WTC11 (cell line): ENCODE results near the gene UBN1.

Experiments
- ATF1 ChIP-seq: sonication (generic); formaldehyde crosslinking; IDR thresholded peaks from 2 replicates; pipeline ENCODE4 v1.8.1; 2023; ENCODE audit warnings: mild to moderate bottlenecking, moderate library complexity, missing genetic modification reagents
- ELF4 ChIP-seq: sonication (generic); formaldehyde crosslinking; IDR thresholded peaks from 2 replicates; pipeline ENCODE4 v1.8.1; 2022; ENCODE audit warnings: low read depth, mild to moderate bottlenecking, moderate library complexity, missing genetic modification reagents
- ETV6 ChIP-seq: sonication (generic); formaldehyde crosslinking; IDR thresholded peaks from 2 replicates; pipeline ENCODE4 v1.8.1; 2022; ENCODE audit warnings: mild to moderate bottlenecking, missing genetic modification reagents
- GRHL2 ChIP-seq: fragments of 250-450 bp; sonication (Bioruptor Pico); IDR thresholded peaks from 2 replicates; pipeline ENCODE4 v1.8.0; 2022; ENCODE audit warnings: mild to moderate bottlenecking, moderate library complexity; ENCODE audit not compliant: insufficient replicate concordance, severe bottlenecking
- NFYB ChIP-seq: sonication (generic); formaldehyde crosslinking; conservative IDR thresholded peaks from 2 replicates; pipeline ENCODE4 v1.8.0; 2022; ENCODE audit warnings: low read depth, missing genetic modification reagents
- NR1H2 ChIP-seq: sonication (generic); formaldehyde crosslinking; IDR thresholded peaks from 2 replicates; pipeline ENCODE4 v1.9.0; 2021; ENCODE audit warnings: mild to moderate bottlenecking, moderate library complexity, missing genetic modification reagents
- NR2C2 ChIP-seq: sonication (generic); formaldehyde crosslinking; IDR thresholded peaks from 2 replicates; pipeline ENCODE4 v1.8.0; 2022; ENCODE audit warnings: mild to moderate bottlenecking, missing genetic modification reagents
- TCF7 ChIP-seq: sonication (generic); formaldehyde crosslinking; IDR thresholded peaks from 2 replicates; pipeline ENCODE4 v1.8.0; 2022; ENCODE audit warnings: mild to moderate bottlenecking, low read depth, missing genetic modification reagents, moderate library complexity
- ZNF121 ChIP-seq: sonication (generic); formaldehyde crosslinking; IDR thresholded peaks from 2 replicates; pipeline ENCODE4 v1.8.0; 2023; ENCODE audit warnings: missing genetic modification reagents
- TF ChIP-seq, protein P1 (sequence below): sonication (generic); formaldehyde crosslinking; IDR thresholded peaks from 2 replicates; pipeline ENCODE4 v1.8.0; 2022; ENCODE audit warnings: mild to moderate bottlenecking, missing genetic modification reagents
- TF ChIP-seq, protein P2 (sequence below): fragments of 200-600 bp; IDR thresholded peaks from 2 replicates; pipeline ENCODE4 v1.8.0; 2022; ENCODE audit warnings: antibody characterized with exemption
- TF ChIP-seq, protein P3 (sequence below): sonication (generic); formaldehyde crosslinking; IDR thresholded peaks from 2 replicates; pipeline ENCODE4 v1.8.1; 2023; ENCODE audit warnings: mild to moderate bottlenecking, missing genetic modification reagents, moderate library complexity
- TF ChIP-seq, protein P4 (sequence below): sonication (generic); formaldehyde crosslinking; conservative IDR thresholded peaks from 2 replicates; pipeline ENCODE4 v1.8.1; 2022; ENCODE audit warnings: mild to moderate bottlenecking, missing genetic modification reagents

DNA sequence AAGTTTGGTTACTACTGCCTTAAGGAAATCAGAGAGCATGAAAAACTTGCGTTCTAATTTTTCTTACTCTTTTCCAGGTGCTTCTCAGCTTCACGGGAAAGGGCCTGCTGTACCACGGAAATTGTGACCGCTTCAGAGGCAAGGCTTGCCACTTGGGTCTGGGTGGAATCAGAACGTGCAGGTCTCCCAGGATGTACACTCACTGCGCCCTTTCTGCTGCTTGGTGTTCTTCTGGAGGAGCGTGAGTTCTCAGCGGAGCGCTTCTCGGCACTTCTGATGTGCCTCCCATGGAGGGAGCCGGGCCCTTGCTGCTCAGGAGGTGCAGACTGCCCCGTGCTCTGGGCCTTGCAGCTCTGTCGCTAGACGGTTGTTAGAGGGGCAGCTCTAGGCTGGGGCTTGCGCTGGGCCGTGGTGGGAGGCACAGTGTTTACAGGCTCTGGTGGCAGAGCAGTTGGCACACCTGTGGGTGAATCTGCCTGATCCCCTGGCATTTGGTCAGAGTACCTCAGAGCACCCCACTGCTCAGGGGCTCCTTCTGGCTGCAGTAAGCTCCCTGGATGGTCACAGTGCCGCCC lies 32.8 kb downstream of the UBN1 start:
- TF ChIP-seq ZNF121 (CRISPR knock-in tag) (no peak), ELF4 (CRISPR knock-in tag) (no peak), ATF1 (CRISPR knock-in tag) (no peak), ETV6 (CRISPR knock-in tag) (no peak), TCF7 (CRISPR knock-in tag) (no peak), NFYB (no peak), NR1H2 (no peak), GRHL2 (CRISPR knock-in tag) (no peak), NR2C2 (CRISPR knock-in tag) (no peak)
- TF ChIP-seq, protein P1, sequence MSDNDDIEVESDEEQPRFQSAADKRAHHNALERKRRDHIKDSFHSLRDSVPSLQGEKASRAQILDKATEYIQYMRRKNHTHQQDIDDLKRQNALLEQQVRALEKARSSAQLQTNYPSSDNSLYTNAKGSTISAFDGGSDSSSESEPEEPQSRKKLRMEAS (CRISPR knock-in tag), result no peak
- TF ChIP-seq, protein P2, sequence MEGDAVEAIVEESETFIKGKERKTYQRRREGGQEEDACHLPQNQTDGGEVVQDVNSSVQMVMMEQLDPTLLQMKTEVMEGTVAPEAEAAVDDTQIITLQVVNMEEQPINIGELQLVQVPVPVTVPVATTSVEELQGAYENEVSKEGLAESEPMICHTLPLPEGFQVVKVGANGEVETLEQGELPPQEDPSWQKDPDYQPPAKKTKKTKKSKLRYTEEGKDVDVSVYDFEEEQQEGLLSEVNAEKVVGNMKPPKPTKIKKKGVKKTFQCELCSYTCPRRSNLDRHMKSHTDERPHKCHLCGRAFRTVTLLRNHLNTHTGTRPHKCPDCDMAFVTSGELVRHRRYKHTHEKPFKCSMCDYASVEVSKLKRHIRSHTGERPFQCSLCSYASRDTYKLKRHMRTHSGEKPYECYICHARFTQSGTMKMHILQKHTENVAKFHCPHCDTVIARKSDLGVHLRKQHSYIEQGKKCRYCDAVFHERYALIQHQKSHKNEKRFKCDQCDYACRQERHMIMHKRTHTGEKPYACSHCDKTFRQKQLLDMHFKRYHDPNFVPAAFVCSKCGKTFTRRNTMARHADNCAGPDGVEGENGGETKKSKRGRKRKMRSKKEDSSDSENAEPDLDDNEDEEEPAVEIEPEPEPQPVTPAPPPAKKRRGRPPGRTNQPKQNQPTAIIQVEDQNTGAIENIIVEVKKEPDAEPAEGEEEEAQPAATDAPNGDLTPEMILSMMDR, result no peak
- TF ChIP-seq, protein P3, sequence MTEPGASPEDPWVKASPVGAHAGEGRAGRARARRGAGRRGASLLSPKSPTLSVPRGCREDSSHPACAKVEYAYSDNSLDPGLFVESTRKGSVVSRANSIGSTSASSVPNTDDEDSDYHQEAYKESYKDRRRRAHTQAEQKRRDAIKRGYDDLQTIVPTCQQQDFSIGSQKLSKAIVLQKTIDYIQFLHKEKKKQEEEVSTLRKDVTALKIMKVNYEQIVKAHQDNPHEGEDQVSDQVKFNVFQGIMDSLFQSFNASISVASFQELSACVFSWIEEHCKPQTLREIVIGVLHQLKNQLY (CRISPR knock-in tag), result no peak
- TF ChIP-seq, protein P4, sequence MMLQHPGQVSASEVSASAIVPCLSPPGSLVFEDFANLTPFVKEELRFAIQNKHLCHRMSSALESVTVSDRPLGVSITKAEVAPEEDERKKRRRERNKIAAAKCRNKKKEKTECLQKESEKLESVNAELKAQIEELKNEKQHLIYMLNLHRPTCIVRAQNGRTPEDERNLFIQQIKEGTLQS (CRISPR knock-in tag), result no peak
